Measurements from ENCODE around the gene CCSER1.

DNA sequence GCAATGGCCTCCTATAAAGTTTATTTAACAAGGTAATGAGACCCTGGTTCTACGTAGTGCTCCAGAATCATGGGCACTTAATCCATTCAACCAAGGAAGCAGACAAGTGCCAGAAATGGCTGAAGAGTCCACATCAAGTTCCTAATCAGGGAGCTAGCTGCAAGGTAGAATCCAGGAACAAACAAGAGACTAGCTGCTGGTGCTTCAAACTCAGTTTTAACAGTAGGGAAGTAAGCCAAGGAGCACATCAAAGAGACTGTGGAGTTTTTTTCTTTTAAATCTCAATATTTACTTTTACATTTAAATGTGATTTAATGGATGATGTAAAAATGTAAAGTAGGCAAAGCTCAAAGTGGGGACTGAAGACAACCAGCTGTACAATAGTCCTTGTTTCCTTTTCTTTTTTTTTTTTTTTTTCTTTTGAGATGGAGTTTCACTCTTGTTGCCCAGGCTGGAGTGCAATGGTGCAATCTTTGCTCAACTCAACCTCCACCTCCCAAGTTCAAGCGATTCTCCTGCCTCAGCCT, 630.4 kb downstream of the CCSER1 start:
- TF ChIP-seq EZH2 (IDR thresholded peaks at IDR 0.05; ENCODE audit: insufficient read depth, poor library complexity, severe bottlenecking) (no peak), EZH2phosphoT487 (IDR thresholded peaks at IDR 0.05; ENCODE audit: insufficient read depth, low read depth) (no peak)

All from GM23248 (cell line).